Trophoblast cell (in vitro differentiated cells and primary cell): Measurements from ENCODE around the gene SPI1.

ENCODE experiments used
- DNase-seq, 2 donors: peaks; one replicate each; pipeline ENCODE4 v3.0.0-alpha.2; 2016
- H2AFZ ChIP-seq: 2 replicates; pipeline ENCODE4 v1.6.1; 2013; ENCODE audit warnings: low read length, moderate library complexity, mild to moderate bottlenecking; ENCODE audit not compliant: insufficient read depth, poor library complexity
- H2AK5ac ChIP-seq: 2 replicates; pipeline ENCODE4 v1.6.1; 2013; ENCODE audit warnings: mild to moderate bottlenecking, low read length
- H2BK120ac ChIP-seq: 2 replicates; pipeline ENCODE4 v1.6.1; 2013; ENCODE audit warnings: low read length, mild to moderate bottlenecking, moderate library complexity; ENCODE audit not compliant: insufficient read depth, poor library complexity
- H2BK12ac ChIP-seq: 2 replicates; pipeline ENCODE4 v1.6.1; 2013; ENCODE audit warnings: mild to moderate bottlenecking, low read length, moderate library complexity
- H2BK5ac ChIP-seq: 2 replicates; pipeline ENCODE4 v1.6.1; 2013; ENCODE audit warnings: low read length, low read depth, moderate library complexity, mild to moderate bottlenecking; ENCODE audit not compliant: poor library complexity
- H3K14ac ChIP-seq: 2 replicates; pipeline ENCODE4 v1.6.1; 2013; ENCODE audit warnings: mild to moderate bottlenecking, low read length
- H3K18ac ChIP-seq: 2 replicates; pipeline ENCODE4 v1.6.1; 2013; ENCODE audit warnings: mild to moderate bottlenecking, low read length
- H3K23ac ChIP-seq: 2 replicates; pipeline ENCODE4 v1.6.1; 2013; ENCODE audit warnings: low read length
- H3K27ac ChIP-seq: 2 replicates; pipeline ENCODE4 v1.5.1; 2013; ENCODE audit warnings: low read depth, mild to moderate bottlenecking, inconsistent platforms, low read length, moderate library complexity
- H3K27me3 ChIP-seq: 2 replicates; pipeline ENCODE4 v1.6.1; 2013; ENCODE audit warnings: inconsistent platforms, mild to moderate bottlenecking, low read length, moderate library complexity; ENCODE audit not compliant: insufficient read depth
- H3K36me3 ChIP-seq, 2 experiments: 1 replicate in 1 of 2; 2 replicates in 1 of 2; pipeline ENCODE4 v1.6.1; 2013; ENCODE audit warnings: low read length in 2 of 2, mild to moderate bottlenecking in 2 of 2, moderate library complexity in 1 of 2; ENCODE audit not compliant: insufficient read depth in 2 of 2, control insufficient read depth in 1 of 2
- H3K4ac ChIP-seq: 2 replicates; pipeline ENCODE4 v1.6.1; 2013; ENCODE audit warnings: low read depth, mild to moderate bottlenecking, low read length, moderate library complexity
- H3K4me1 ChIP-seq, 2 experiments: 1 replicate in 1 of 2; 2 replicates in 1 of 2; pipeline ENCODE4 v1.6.1; 2013; ENCODE audit warnings: low read length in 2 of 2, mild to moderate bottlenecking in 2 of 2, moderate library complexity in 1 of 2; ENCODE audit not compliant: insufficient read depth in 2 of 2, control insufficient read depth in 1 of 2
- H3K4me2 ChIP-seq: 2 replicates; pipeline ENCODE4 v1.6.1; 2013; ENCODE audit warnings: inconsistent platforms, mild to moderate bottlenecking, low read length, moderate library complexity
- H3K4me3 ChIP-seq: 2 replicates; pipeline ENCODE4 v1.5.1; 2013; ENCODE audit warnings: mild to moderate bottlenecking, low read depth, low read length, inconsistent platforms
- H3K79me1 ChIP-seq: one replicate; pipeline ENCODE4 v1.6.1; 2013; ENCODE audit warnings: low read length
- H3K79me2 ChIP-seq: 2 replicates; pipeline ENCODE4 v1.6.1; 2013; ENCODE audit warnings: low read length, mild to moderate bottlenecking; ENCODE audit not compliant: control insufficient read depth, insufficient read depth, poor library complexity
- H3K9ac ChIP-seq: 2 replicates; pipeline ENCODE4 v1.6.1; 2013; ENCODE audit warnings: mild to moderate bottlenecking, low read length
- H3K9me3 ChIP-seq: 2 replicates; pipeline ENCODE4 v1.6.1; 2013; ENCODE audit warnings: low read depth, mild to moderate bottlenecking, control low read depth, inconsistent platforms, low read length; ENCODE audit not compliant: insufficient read depth
- H4K12ac ChIP-seq: 2 replicates; pipeline ENCODE4 v1.6.1; 2013; ENCODE audit warnings: low read depth, mild to moderate bottlenecking, low read length, moderate library complexity
- H4K8ac ChIP-seq: 2 replicates; pipeline ENCODE4 v1.6.1; 2013; ENCODE audit warnings: low read depth, mild to moderate bottlenecking, low read length, moderate library complexity
- H4K91ac ChIP-seq: one replicate; pipeline ENCODE4 v1.6.1; 2013; ENCODE audit warnings: low read depth, mild to moderate bottlenecking, low read length, moderate library complexity
- WGBS: extraction: QIAGEN DNeasy Blood & Tissue Kit; methylation state at CpG from one replicate; pipeline ENCODE4 v1.1.7; 2013; ENCODE audit warnings: missing lambda C conversion rate; ENCODE audit not compliant: insufficient read length, insufficient coverage; ENCODE audit errors: extremely low coverage; 5-methylcytosine and 5-hydroxymethylcytosine counted together

SPI1 gene

GRCh38 chr11:47349521-47350095 is 28.7 kb downstream of the SPI1 start:
- H3K79me2 ChIP-seq: no peaks in the 10 kb centered on the region
- no peak overlapping the region for H4K91ac ChIP-seq
- H3K14ac ChIP-seq: no peak overlapping the region
- no peak overlapping the region for H3K4me2 ChIP-seq
- WGBS: no CpG with 5 or more reads among the region's 23 CpGs
- no peak overlapping the region for H3K9ac ChIP-seq
- no peak overlapping the region for H2BK5ac ChIP-seq
- no peak overlapping the region for H3K18ac ChIP-seq
- H3K4me1 ChIP-seq: no peaks in the 10 kb centered on the region
- H3K79me1 ChIP-seq: no peaks in the 10 kb centered on the region
- no peak overlapping the region for H3K4me3 ChIP-seq
- no peak overlapping the region for H2AK5ac ChIP-seq
- no peak overlapping the region for H4K12ac ChIP-seq
- H4K8ac ChIP-seq: no peak overlapping the region
- H3K23ac ChIP-seq: no peak overlapping the region
- no peaks in the 10 kb centered on the region for H3K27me3 ChIP-seq
- no peaks in the 10 kb centered on the region for H3K9me3 ChIP-seq
- no peak for DNase-seq
- H2AFZ ChIP-seq: no peak overlapping the region
- no peaks in the 10 kb centered on the region for H3K36me3 ChIP-seq
- no peak overlapping the region for H2BK12ac ChIP-seq
- no peak overlapping the region for H3K27ac ChIP-seq
- no peak overlapping the region for H2BK120ac ChIP-seq
- H3K4ac ChIP-seq: no peak overlapping the region

DNA sequence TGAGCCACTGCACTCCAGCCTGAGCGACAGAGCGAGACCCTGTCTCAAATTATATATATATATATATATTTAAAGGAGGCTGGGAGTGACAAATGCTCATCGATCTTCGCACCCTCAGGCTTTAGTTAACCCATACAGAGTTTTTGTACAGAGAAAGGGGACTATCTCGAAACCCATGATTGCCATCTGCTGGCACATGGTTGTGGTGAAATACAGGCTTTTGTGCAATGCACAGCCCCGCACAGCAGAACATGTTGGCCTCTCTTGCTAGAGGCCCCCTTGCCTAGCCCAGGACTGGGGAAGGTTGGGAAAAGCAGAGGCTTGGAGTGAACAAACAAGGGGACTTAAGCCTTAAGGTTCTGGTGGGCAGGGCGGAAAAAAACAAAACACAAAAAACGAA is 29.5 kb downstream of the SPI1 start:
- Histone ChIP-seq H2AK5ac (no peak overlapping the region), H3K23ac (no peak overlapping the region), H3K4me3 (no peak overlapping the region), H3K4ac (no peak overlapping the region), H2BK120ac (no peak overlapping the region), H4K12ac (no peak overlapping the region), H4K8ac (no peak overlapping the region), H3K4me1 (no peaks in the 10 kb centered on the region), H3K27ac (no peak overlapping the region), H3K36me3 (no peaks in the 10 kb centered on the region), H3K14ac (no peak overlapping the region), H4K91ac (no peak overlapping the region), H2BK5ac (no peak overlapping the region), H3K4me2 (no peak overlapping the region), H2AFZ (no peak overlapping the region), H3K79me1 (no peaks in the 10 kb centered on the region), H3K18ac (no peak overlapping the region), H2BK12ac (no peak overlapping the region), H3K9ac (no peak overlapping the region), H3K9me3 (no peaks in the 10 kb centered on the region), H3K79me2 (no peaks in the 10 kb centered on the region), H3K27me3 (no peaks in the 10 kb centered on the region)
- no CpG with 5 or more reads among the region's 8 CpGs for WGBS
- no peak for DNase-seq

DNA sequence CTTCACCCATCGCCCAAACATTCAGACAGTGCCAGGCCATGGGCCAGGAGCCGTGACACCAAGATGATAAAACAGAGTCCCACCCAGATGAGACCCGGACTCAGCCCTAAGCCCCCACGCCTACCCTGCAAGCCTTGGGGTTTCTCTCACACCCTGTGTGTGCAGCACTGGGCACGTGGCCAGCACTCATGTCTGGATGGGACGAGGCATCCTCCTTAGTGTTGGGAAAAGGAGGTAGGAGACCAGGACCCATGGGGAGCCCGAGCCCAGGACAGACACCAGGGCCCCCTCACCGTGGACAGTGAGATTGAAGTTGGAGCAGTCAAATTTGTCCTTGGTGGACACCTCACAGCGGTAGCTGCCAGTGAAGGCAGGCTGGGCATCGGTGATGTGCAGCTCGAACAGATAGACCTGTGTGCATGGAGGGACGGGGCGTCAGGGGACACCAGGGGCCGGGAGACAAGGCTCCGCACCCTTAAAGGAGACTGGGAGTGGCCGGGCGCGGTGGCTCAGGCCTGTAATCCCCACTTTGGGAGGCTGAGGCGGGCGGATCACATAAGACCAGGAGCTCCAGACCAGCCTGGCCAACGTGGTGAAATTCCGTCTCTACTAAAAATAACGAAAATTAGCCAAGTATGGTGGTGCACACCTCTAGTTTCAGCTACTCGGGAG is 30.1 kb downstream of the SPI1 start:
- no peak overlapping the region for H4K8ac ChIP-seq
- no peak overlapping the region for H3K14ac ChIP-seq
- no peak overlapping the region for H3K4me2 ChIP-seq
- no peak overlapping the region for H2BK5ac ChIP-seq
- H3K18ac ChIP-seq: no peak overlapping the region
- H3K9me3 ChIP-seq: no peaks in the 10 kb centered on the region
- no peak overlapping the region for H3K9ac ChIP-seq
- no peak for DNase-seq
- no peak overlapping the region for H4K91ac ChIP-seq
- no peak overlapping the region for H2BK12ac ChIP-seq
- no peak overlapping the region for H3K27ac ChIP-seq
- no peak overlapping the region for H2AK5ac ChIP-seq
- no peak overlapping the region for H4K12ac ChIP-seq
- WGBS: no CpG with 5 or more reads among the region's 24 CpGs
- H2AFZ ChIP-seq: no peak overlapping the region
- H3K79me2 ChIP-seq: no peaks in the 10 kb centered on the region
- no peaks in the 10 kb centered on the region for H3K27me3 ChIP-seq
- H3K36me3 ChIP-seq: no peaks in the 10 kb centered on the region
- no peak overlapping the region for H3K4me3 ChIP-seq
- no peak overlapping the region for H3K23ac ChIP-seq
- H3K79me1 ChIP-seq: no peaks in the 10 kb centered on the region
- no peak overlapping the region for H2BK120ac ChIP-seq
- no peak overlapping the region for H3K4ac ChIP-seq
- no peaks in the 10 kb centered on the region for H3K4me1 ChIP-seq

DNA sequence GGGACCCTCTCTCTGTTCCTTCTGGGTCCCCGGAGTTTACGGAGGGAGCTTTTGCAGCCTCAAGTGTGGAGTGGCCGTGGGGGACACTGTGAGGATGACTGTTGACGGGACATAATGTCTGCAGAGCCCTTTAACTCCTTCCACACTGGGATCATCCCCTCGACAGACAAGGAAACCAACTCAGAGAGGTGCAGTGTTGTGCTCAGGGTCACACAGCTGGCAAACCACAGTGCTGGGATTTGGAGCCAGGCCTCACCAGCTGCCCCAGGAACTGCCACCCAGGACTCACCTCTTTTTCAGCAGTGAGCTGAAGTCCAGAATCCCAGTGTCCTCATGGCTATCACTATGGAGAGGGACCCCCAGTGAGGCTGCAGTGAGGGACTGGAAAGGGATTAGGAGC is 31.2 kb downstream of the SPI1 start:
- Histone ChIP-seq H3K4me3 (no peak overlapping the region), H3K79me1 (no peaks in the 10 kb centered on the region), H3K36me3 (no peaks in the 10 kb centered on the region), H3K79me2 (no peaks in the 10 kb centered on the region), H4K12ac (no peak overlapping the region), H2AFZ (no peak overlapping the region), H3K18ac (no peak overlapping the region), H4K91ac (no peak overlapping the region), H2BK12ac (no peak overlapping the region), H2BK120ac (no peak overlapping the region), H3K9ac (no peak overlapping the region), H4K8ac (no peak overlapping the region), H3K4me1 (no peaks in the 10 kb centered on the region), H3K14ac (no peak overlapping the region), H3K27me3 (no peaks in the 10 kb centered on the region), H3K4ac (no peak overlapping the region), H3K23ac (no peak overlapping the region), H3K27ac (no peak overlapping the region), H3K4me2 (no peak overlapping the region), H2AK5ac (no peak overlapping the region), H3K9me3 (no peaks in the 10 kb centered on the region), H2BK5ac (no peak overlapping the region)
- no CpG with 5 or more reads among the region's 5 CpGs for WGBS
- DNase-seq: no peak
